Measurements from ENCODE around the gene KCMF1. TPM values are rescaled to one million over a fixed set of nuclear protein-coding genes. Genes with fewer than 3 reads are reported as not detected.

KCMF1 gene
- total and polyA plus RNA-seq, 10 of the 15 experiments (the other 5 are each of a cell fraction or from before 2014, with no cell fraction given): 8.4 to 124 (median 43.0) TPM

GRCh38 chr2:85011098-85011497 lies 40.1 kb downstream of the KCMF1 start (continued):
- no peak for TF ChIP-seq CEBPZ (IDR thresholded peaks at IDR 0.05; ENCODE audit: low read depth, low read length)
- no peak for TF ChIP-seq MXI1 (IDR thresholded peaks at IDR 0.05; ENCODE audit: low read depth, low read length)
- TF ChIP-seq PAX5 (IDR thresholded peaks at IDR 0.05; ENCODE audit: borderline replicate concordance, low read depth, low read length): no peak
- TF ChIP-seq MTA2 (IDR thresholded peaks at IDR 0.05; ENCODE audit: low read depth): no peak
- TF ChIP-seq NKRF (conservative IDR thresholded peaks at IDR 0.05): no peak
- TF ChIP-seq MYC (IDR thresholded peaks at IDR 0.05; ENCODE audit: insufficient read depth, insufficient read length, insufficient replicate concordance, low read length, severe bottlenecking): no peak
- no peak for TF ChIP-seq CBFB (IDR thresholded peaks at IDR 0.05; ENCODE audit: low read depth)
- no peak for TF ChIP-seq GABPA (IDR thresholded peaks at IDR 0.05; ENCODE audit: low read depth)
- no peak for TF ChIP-seq USF2 (IDR thresholded peaks at IDR 0.05; ENCODE audit: borderline replicate concordance, low read depth, low read length)
- peak; percentile 12; the same call in 1 of the 2 replicates for TF ChIP-seq RUNX3 (IDR thresholded peaks at IDR 0.05; ENCODE audit: low read length)
- peak; percentile 79 for TF ChIP-seq JUNB (IDR thresholded peaks at IDR 0.05)
- no peak for TF ChIP-seq BRCA1 (IDR thresholded peaks at IDR 0.05; ENCODE audit: low read depth, low read length)
- no peak for TF ChIP-seq RCOR1 (conservative IDR thresholded peaks at IDR 0.05; ENCODE audit: low read depth, low read length)
- TF ChIP-seq BCLAF1 (IDR thresholded peaks at IDR 0.05): no peak
- no peak for TF ChIP-seq PML (IDR thresholded peaks at IDR 0.05; ENCODE audit: low read length)
- no peak for TF ChIP-seq BACH1 (IDR thresholded peaks at IDR 0.05; ENCODE audit: borderline replicate concordance)
- no peak for TF ChIP-seq MAX (IDR thresholded peaks at IDR 0.05; ENCODE audit: low read depth, low read length)
- TF ChIP-seq EED (IDR thresholded peaks at IDR 0.05; ENCODE audit: low read depth): no peak
- TF ChIP-seq ETV6 (conservative IDR thresholded peaks at IDR 0.05 in 1 of 2, IDR thresholded peaks at IDR 0.05 in 1 of 2; ENCODE audit: borderline replicate concordance in 1 of 2, low read depth in 1 of 2): peak in 1 of 2 experiments; percentile 37; a peak in 1 of 4 replicates
- TF ChIP-seq SMAD1 (IDR thresholded peaks at IDR 0.05; ENCODE audit: low read depth, partially characterized antibody): no peak
